Raji (cell line): Measurements from ENCODE around the gene MYO1F.

Source experiments
- POLR2A ChIP-seq: IDR thresholded peaks from 2 replicates; pipeline ENCODE4 v1.6.1; 2011; ENCODE audit warnings: low read depth, low read length, control low read depth; ENCODE audit not compliant: insufficient read depth

The MYO1F gene

DNA sequence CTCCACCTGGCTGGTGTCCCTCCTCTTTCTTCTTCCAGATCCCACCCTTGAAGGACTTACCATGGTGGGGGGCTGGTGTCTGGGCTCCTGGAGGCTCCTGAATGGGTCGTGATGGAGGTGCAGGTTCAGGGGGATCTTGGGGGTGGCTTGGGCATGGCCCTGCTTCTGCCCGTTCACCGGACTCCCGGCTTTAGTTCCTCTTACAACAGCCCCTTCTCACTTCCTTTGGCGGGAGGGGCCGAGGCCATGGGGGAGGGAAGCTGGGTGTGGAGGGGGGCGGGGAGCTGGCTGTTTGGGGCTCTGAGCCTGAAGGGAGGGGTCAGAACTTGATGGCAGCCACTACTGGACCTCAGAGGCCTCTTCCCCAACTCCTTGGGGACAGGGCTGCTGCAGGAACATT lies at the start of gene MYO1F:
TSS of gene MYO1F (minus strand) at position 196 of the 400 bp plus-strand sequence. CDS start at position 63, 133 bp downstream.
- TF ChIP-seq POLR2A: no peak

DNA sequence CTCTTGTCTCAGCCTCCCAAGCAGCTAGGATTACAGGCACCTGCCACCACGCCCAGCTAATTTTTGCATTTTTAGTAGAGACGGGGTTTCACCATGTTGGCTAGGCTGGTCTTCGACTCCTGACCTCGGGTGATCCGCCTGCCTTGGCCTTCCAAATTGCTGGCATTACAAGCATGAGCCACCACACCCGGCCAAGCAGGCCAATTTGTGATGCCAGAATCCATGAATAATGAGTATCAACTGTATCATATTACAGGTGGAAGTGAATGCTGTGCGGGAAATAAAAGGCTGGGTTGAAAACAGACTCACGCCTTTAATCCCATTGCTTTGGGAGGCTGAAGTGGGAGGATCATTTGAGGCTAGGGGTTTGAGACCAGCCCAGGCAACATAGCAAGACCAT lies 49.6 kb upstream of the MYO1F start:
- no peak for TF ChIP-seq POLR2A

DNA sequence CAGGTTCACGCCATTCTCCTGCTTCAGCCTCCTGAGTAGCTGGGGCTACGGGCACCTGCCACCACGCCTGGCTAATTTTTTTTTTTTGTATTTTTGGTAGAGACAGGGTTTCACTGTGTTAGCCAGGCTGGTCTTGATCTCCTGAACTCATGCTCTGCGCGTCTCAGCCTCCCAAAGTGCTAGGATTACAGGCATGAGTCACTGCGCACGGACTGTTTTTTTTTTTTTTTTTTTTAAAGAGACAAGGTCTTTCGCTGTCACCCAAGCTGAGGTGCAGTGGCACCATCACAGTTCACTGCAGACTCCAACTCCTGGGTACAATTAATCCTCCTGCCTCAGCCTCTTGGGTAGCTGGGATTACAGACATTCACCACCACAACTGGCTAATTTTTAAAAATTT lies 41.5 kb upstream of the MYO1F start:
- TF ChIP-seq POLR2A: no peak

DNA sequence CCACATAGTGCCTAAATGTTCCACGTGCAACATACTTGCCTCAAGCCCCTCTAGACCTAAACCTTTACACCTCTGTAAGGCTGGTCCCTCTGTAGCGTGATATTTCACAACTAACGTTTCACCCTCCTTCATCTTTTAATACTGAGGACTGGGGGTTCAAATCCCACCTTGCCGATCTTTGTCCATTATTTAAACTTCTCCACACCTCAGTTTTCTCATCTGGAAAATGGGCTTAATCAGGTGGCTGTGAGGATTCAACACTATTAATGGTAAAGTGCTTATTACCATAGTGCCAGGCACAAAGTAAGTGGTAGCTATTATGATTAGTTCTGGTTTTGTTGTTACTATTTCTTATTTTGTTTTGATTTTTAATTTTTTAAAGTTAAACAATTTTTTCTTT lies 40.7 kb upstream of the MYO1F start:
- TF ChIP-seq POLR2A: no peak

DNA sequence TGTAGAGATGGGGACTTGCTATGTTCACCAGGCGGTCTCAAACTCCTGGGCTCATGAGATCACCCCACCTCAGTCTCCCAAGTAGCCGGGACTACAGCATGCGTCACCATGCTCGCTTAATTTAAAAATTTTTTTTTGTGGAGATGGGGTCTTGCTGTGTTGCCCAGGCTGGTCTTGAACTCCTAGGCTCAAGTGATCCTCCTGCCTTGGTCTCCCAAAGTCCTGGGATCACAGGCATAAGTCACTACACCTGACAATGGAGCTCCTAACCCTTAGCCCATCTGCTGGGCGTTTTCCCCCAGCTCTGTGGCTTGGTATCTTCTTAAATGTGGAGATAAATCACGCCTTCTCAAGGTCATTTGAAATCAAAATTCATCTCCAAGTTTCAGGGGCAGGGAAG lies 39.6 kb upstream of the MYO1F start:
- TF ChIP-seq POLR2A: no peak

DNA sequence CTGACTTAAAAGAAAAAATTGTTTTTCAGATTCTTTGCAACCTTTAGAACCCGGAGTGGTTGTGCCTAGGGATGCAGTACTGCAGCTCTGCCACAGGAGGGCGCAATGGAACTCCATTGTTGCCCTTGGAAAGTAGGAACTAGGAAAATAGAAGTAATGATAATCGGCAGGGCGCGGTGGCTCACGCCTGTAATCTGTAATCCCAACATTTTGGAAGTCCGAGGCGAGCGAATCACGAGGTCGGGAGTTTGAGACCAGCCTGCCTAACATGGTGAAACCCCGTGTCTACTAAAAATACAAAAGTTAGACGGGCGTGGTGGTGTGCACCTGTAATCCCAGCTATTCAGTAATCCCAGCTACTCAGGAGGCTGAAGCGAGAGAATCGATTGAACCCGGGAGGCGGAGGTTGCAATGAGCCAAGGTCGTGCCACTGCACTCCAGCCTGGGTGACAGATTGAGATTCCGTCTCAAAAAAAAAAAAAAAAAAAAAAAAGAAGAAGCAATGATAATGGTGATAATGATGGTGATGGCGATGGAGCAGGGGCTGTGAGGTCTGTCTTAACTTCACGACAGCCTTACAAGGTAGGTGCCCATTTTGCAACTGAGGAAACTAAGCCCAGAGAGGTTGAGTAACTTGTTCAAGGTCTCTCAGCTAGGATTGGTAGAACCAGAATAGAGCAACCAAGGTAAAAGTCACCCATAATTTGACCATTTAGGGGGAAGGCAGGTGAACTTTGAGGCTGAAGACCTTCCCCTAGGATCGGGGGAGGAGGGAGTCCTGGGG lies 38.8 kb upstream of the MYO1F start:
- no peak for TF ChIP-seq POLR2A

DNA sequence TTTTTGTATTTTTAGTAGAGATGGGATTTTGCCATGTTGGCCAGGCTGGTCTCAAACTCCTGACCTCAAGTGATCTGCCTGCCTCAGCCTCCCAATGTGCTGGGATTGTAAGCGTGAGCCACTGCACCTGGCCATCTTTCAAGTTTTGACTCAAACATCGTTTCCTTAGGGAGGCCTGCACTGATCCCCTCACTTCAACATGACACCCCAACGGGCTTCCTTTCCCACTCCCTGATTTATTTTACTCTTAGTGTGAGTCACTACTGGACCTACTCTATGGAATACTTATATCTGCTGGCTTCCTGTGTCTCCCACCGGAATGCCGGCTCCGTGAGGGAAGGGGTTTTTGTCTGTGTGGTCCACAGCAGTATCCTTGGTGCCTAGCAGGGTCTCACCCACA lies 37.8 kb upstream of the MYO1F start:
- TF ChIP-seq POLR2A: no peak

DNA sequence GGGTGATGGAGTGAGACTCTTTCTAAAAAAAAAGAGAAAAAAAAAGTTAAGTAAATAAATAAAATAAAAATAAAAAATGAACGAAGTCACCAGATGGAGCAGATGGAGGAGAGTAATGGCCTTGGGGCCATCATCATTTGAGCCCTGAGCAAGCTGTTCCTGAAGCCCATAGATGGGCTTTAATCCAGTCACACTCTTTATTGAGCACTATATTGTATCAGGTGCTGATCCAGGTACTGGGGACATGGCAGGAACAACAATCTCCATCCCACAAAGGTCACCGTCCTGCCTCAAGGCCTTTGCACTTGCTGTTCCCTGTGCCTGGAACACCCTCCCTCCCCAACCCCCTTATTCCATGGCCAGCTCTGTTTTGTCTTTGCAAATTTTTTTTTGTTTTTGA lies 37.2 kb upstream of the MYO1F start:
- no peak for TF ChIP-seq POLR2A

DNA sequence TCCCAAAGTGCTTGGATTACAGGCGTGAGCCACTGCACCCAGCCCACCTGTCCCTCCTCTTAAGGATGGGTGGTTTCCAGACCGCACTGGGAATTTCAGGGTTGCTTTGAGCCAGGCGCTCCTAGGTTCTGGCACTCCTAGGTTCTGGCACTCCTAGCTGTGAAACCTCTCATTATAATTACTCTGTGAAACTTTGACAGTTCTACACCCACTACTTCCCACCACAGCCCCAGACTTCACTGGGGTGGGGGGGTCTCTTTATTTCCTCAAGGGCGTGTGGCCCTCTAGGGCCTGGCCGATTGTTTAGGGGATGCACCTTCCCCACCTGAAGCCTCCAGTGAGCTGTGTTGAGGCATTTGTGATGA lies 35.5 kb upstream of the MYO1F start:
- no peak for TF ChIP-seq POLR2A

DNA sequence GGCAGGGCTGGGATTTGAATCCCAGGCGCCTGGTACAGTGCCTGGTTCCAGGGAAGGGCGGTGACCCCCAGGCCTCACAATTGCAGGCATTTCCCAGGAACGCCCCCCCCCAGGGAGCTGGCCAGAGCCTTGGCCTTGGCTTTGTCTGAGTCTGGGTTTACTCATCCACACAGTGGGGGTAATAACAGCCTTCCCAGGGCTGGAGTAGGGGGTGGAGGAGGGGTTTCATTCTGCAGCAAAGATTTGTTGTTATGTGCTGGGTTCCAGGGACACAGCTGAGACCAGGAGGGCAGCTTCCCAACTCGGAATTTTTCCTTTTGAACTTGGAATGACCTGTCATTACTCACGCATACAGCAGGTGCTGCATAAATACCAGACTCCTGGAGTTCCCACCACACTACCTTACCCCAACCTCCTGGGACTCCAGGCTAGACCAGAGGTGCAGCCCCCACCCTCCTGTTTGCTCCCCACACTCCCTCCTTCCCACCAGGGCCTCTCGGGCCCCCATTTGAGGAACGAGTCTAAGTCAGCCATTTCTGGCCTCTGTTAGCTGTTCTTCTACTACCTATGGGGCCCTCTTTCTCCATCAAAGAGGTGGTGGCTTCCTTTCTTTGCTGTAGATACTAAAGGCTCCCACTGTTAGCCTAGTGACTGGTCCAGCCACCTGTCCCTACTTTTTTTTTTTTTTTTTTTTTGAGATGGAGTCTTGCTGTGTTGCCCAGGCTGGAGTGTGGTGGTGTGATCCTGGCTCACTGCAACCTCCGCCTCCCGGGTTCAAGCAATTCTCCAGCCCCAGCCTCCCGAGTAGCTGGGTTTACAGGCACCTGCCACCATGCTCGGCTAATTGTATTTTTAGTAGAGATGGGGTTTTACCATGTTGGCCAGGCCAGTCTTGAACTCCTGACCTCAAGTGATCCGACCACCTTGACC lies 34.9 kb upstream of the MYO1F start:
- TF ChIP-seq POLR2A: no peak

DNA sequence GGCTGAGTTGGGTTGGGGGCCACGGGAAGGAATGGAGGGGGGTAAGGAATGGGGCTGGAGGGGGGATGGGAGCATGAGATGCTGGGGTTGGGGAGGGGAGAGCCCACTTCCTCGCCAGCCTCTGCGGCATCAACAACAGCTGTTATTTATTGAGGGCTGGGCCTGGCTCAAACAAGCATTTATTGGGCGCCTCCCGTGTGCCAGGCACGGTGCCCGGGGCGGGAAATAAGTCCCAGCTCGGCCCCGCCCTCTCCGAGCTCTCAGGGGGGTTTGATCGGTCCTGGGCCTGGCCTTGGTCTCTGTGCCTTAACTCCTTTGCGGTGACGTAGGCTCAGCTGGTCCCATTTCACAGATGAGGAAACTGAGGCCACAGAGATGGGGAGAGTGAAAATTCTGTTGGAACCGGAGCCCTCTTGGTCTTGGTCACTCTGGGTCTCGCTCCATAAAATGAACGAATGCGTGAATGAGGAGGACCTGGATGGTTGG lies 34.2 kb upstream of the MYO1F start:
- TF ChIP-seq POLR2A: no peak

DNA sequence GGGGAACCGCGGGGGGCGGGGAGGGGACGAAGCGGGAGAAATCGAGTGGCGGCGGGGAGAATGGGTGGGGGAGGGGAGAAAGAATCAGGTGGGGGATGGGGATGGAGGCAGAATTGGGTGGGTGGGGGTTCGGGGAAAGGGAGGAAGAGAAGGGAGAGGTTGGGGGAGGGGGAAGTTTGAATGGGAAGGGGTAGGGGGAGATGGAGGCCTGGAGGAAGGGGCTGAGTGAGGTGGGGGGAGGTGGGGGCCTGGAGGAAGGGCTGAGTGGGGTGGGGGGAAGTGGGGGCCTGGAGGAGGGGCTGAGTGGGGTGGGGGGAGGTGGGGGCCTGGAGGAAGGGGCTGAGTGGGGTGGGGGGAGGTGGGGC lies 33.7 kb upstream of the MYO1F start:
- no peak for TF ChIP-seq POLR2A

DNA sequence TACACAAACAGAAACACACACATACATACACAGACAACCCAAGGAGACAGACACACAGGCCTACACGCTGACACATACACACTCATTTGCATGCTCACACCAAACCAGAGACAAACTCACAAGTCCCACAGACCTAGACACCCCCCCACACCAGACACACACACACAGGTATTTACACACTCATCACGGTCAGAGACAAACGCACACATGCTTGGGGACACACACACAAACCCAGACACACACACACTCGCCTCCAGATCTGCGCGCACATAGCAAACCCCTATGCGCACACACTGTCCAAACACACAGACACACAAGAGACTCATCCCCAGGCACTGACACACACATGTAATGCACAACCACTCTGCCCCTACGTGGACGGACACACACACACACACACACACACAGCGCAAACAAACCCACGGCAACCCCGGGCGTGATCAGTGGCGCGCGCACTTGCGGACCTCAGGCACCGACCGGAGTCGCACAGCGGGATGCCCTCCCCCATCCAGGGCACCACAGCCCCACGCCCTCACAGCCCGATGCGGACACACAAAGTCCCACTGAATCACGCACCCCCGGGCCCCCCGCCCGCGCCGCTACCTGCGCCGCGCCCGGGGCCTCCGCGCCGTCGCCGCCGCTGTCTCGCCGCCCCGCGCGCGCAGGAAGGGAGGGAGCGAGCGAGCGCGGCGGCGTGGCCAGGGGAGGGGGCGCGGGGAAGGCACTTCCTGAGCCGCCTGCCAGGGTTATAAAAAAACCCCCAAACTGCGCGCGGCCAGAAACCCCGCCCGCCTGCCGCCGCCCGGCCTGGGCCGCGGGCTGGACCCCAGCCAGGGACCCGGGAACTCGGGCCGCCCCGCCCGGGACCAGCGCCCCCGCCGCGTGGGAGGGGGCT lies 33.0 kb upstream of the MYO1F start, which contains the start of gene ADAMTS10:
TSS of gene ADAMTS10 (minus strand) at position 675 of the 895 bp plus-strand sequence. CDS start 5,005 bp downstream, outside the sequence.
- no peak for TF ChIP-seq POLR2A

DNA sequence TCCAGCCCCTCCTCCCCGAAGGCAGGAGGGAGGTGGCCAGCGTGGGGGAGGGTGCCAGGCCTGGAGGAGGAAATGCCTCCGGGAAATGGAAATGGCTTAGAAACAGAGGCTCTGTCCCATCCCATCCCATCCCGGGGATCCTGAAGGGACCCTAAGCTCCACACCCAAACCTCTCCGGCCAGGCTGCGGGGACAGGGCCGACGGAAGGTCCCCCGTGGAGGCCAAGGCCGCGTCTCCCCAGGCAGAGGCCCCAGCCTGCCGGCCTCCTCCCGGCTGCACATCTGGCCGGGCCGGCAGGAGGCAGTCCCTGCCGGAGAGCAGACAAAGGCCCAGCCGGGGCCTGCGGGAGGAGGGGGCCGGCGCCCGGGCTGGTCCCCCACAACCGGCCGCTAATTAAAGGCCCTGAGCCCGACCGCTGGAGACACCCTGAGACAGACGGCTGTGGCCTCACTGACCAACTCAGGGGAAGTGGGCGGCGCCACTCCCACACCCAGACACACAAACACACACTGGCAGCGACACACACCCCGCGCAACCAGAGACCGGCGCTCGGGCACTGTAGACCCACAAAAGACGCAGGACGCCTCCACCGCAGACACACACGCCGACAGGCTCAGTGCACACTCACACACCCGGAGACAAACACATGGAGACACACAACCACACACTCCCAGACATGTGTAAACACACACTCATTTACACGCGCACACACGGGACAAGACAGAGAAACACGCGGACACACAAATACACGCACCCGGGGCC lies 32.2 kb upstream of the MYO1F start:
- TF ChIP-seq POLR2A: no peak
